Measurements from ENCODE around the gene CNPY3.
"Not testable (repeated sequence)": the region's sequence is repeated elsewhere in the genome, so short reads cannot be mapped to it uniquely, and the experiment has no call there.

GRCh38 chr6:42941356-42941755, 12.1 kb downstream of the CNPY3 start:
- not testable (repeated sequence) for TF ChIP-seq EZH2 (conservative IDR thresholded peaks at IDR 0.05; ENCODE audit: low read depth, low read length); PHF20 (CRISPR knock-in tag; IDR thresholded peaks at IDR 0.05); RBM22 (optimal IDR thresholded peaks at IDR 0.05; ENCODE audit: low read length); NFATC3 (CRISPR knock-in tag; IDR thresholded peaks at IDR 0.05); ISL2 (CRISPR knock-in tag; IDR thresholded peaks at IDR 0.05); CTCF (CRISPR knock-in tag; IDR thresholded peaks at IDR 0.05)
